Right lobe of liver (tissue), 6 donors: ENCODE measurements around the gene FERMT1. TPM values are rescaled to one million over a fixed set of nuclear protein-coding genes. Genes with fewer than 3 reads are reported as not detected.

Experiments
- ATAC-seq, 4 donors: fragments of 200-7000 bp; cut with Tn5 transposase; one replicate each; pipeline ENCODE4 v1.9.1; 2020; ENCODE audit warnings: mild to moderate bottlenecking in 4 of 4, moderate library complexity in 4 of 4
- DNase-seq, 3 donors: peaks; one replicate each; pipeline ENCODE4 v3.0.0-alpha.2; 2020
- H3K27ac ChIP-seq, 3 donors: fragments of 200-600 bp; one replicate each; pipeline ENCODE4 v1.8.0; 2022
- H3K27me3 ChIP-seq, 2 donors: fragments of 200-600 bp; one replicate each; pipeline ENCODE4 v1.8.0; 2022
- H3K36me3 ChIP-seq, 4 donors: fragments of 200-600 bp; sonication (generic) in 1 of 4; one replicate each; pipeline versions ENCODE4 v1.5.1 to v1.8.0; 2017 to 2022; ENCODE audit warnings: control low read depth in 1 of 4
- H3K4me1 ChIP-seq, 4 donors: fragments of 200-600 bp; sonication (generic) in 1 of 4; one replicate each; pipeline versions ENCODE4 v1.5.1 to v1.8.0; 2017 to 2022; ENCODE audit warnings: control low read depth in 1 of 4
- H3K4me3 ChIP-seq, 3 donors: fragments of 200-600 bp; one replicate each; pipeline ENCODE4 v1.8.0; 2022
- H3K9me3 ChIP-seq, 4 donors: fragments of 200-600 bp; sonication (generic) in 1 of 4; one replicate each; pipeline versions ENCODE4 v1.5.1 to v1.8.0; 2017 to 2022; ENCODE audit warnings: control low read depth in 1 of 4
- CTCF ChIP-seq, 4 donors: fragments of 200-600 bp in 3 of 4; fragments of 450-650 bp in 1 of 4; IDR thresholded peaks; one replicate each; pipeline versions ENCODE4 v1.5.1 to v1.8.0; 2016 to 2022; ENCODE audit warnings: antibody characterized with exemption in 4 of 4, mild to moderate bottlenecking in 2 of 4
- POLR2A ChIP-seq: fragments of 450-650 bp; IDR thresholded peaks from one replicate; pipeline ENCODE4 v1.6.1; 2017; ENCODE audit warnings: antibody characterized with exemption, mild to moderate bottlenecking
- WGBS: methylation state at CpG from one replicate; pipeline ENCODE4 v1.1.6; 2018; ENCODE audit warnings: low coverage, low lambda C conversion rate; ENCODE audit not compliant: insufficient coverage; ENCODE audit errors: missing lambda C conversion rate; 5-methylcytosine and 5-hydroxymethylcytosine counted together
- intact Hi-C, 2 donors: fragments of 100-400 bp; cut with DNase I; formaldehyde crosslinking; loops; one replicate each; pipeline versions ENCODE4 v1.11.2 to v1.14.1; 2022
- total RNA-seq, 6 experiments: library from RNA; depleted of rRNA in 2 of 6; stranded (reverse); fragments of >200 nt in 2 of 6; fragmentation: NEBNext Ultra II Directional in 3 of 6; extraction: Animal tissue kit (Norgen Biotek cat#: 25700) in 3 of 6; gene quantifications; one replicate each; pipeline versions ENCODE4 v1.1.0 to v1.2.4, GENCODE V29; 2016 to 2023
- donor health status: DM: no; HTN: yes; CAD: no.
- donor health status: DM: no; HTN: no; CAD: no.
- donor health status: DM: no; HTN: no; CAD: no.
- donor health status: DM: no; HTN: yes; CAD: no.
- donor health status: DM: no; HTN: yes; CAD: no.

The FERMT1 gene
- total RNA-seq, 6 experiments from 2014 or later, result 0.15 to 2.0 (median 0.55) TPM

- ATAC-seq, result peak in 2 of 4 donors; percentile 27 to 31
- Histone ChIP-seq H3K9me3 (no peaks in the 10 kb centered on the region), H3K4me3 (no peak overlapping the region), H3K4me1 (no peaks in the 10 kb centered on the region), H3K27ac (no peak overlapping the region), H3K36me3 (peaks cover 0 to 50% (median 26%) of the 10 kb centered on the region in 4 donors), H3K27me3 (no peaks in the 10 kb centered on the region)
- no peak for DNase-seq
- TF ChIP-seq CTCF (IDR thresholded peaks at IDR 0.05) (no peak), POLR2A (no peak)
- intact Hi-C loops, result no loop called here
- 92% methylated on average over 5 of the region's 26 CpGs for WGBS
Measured at GRCh38 chr20:6041808-6042265, 81.0 kb downstream of the FERMT1 start.

- ATAC-seq (peak in 2 of 4 donors; percentile 8 to 43), DNase-seq (no peak)
- Histone ChIP-seq H3K4me3 (no peak overlapping the region), H3K36me3 (peaks cover 0 to 57% (median 28%) of the 10 kb centered on the region in 4 donors), H3K27me3 (no peaks in the 10 kb centered on the region), H3K4me1 (no peaks in the 10 kb centered on the region), H3K27ac (no peak overlapping the region), H3K9me3 (no peaks in the 10 kb centered on the region)
- no CpG with 5 or more reads among the region's 67 CpGs for WGBS
- intact Hi-C loops, result no loop called here
- no peak for TF ChIP-seq POLR2A
- no peak for TF ChIP-seq CTCF (IDR thresholded peaks at IDR 0.05)
Measured at GRCh38 chr20:6040958-6041807, 81.6 kb downstream of the FERMT1 start.

GRCh38 chr20:6040540-6040939 is 82.3 kb downstream of the FERMT1 start:
- TF ChIP-seq POLR2A (no peak), CTCF (IDR thresholded peaks at IDR 0.05) (no peak)
- no peak for DNase-seq
- no peak for ATAC-seq
- Histone ChIP-seq H3K36me3 (peaks cover 0 to 63% (median 32%) of the 10 kb centered on the region in 4 donors), H3K4me3 (no peak overlapping the region), H3K27ac (no peak overlapping the region), H3K9me3 (no peaks in the 10 kb centered on the region), H3K27me3 (no peaks in the 10 kb centered on the region), H3K4me1 (no peaks in the 10 kb centered on the region)
- 89% methylated on average over 6 of the region's 8 CpGs for WGBS
- intact Hi-C loops, result no loop called here

- no peaks in the 10 kb centered on the region for H3K27me3 ChIP-seq
- 82% methylated on average over 5 of the region's 5 CpGs for WGBS
- H3K9me3 ChIP-seq, result no peaks in the 10 kb centered on the region
- no peak for ATAC-seq
- no peaks in the 10 kb centered on the region for H3K4me1 ChIP-seq
- no peak overlapping the region for H3K27ac ChIP-seq
- intact Hi-C loops, result no loop called here
- peaks cover 5 to 71% (median 37%) of the 10 kb centered on the region in 4 donors for H3K36me3 ChIP-seq
- TF ChIP-seq CTCF (IDR thresholded peaks at IDR 0.05) (no peak), POLR2A (no peak)
- DNase-seq, result no peak
- H3K4me3 ChIP-seq, result no peak overlapping the region
Measured at GRCh38 chr20:6039766-6040165, 83.1 kb downstream of the FERMT1 start.
